ENCODE measurements around the gene RCE1.

Gene RCE1

GRCh38 chr11:66862559-66863037, 19.4 kb downstream of the RCE1 start:
- Histone ChIP-seq H3K27ac (no peak overlapping the region), H3K4me3 (no peak overlapping the region)
- DNase-seq (ENCODE audit: low spot score) = no peak
- TF ChIP-seq CTCF (IDR thresholded peaks at IDR 0.05) = no peak

- no peak for TF ChIP-seq CTCF (IDR thresholded peaks at IDR 0.05)
- DNase-seq (ENCODE audit: low spot score) = no peak
- Histone ChIP-seq H3K27ac (no peak overlapping the region), H3K4me3 (no peak overlapping the region)
These were observed 20.3 kb downstream of the RCE1 start for GRCh38 chr11:66863428-66864125.

GRCh38 chr11:66864172-66864901, 21.1 kb downstream of the RCE1 start:
- H3K27ac ChIP-seq = no peak overlapping the region
- H3K4me3 ChIP-seq = no peak overlapping the region
- no peak for DNase-seq (ENCODE audit: low spot score)
- TF ChIP-seq CTCF (IDR thresholded peaks at IDR 0.05) = no peak

GRCh38 chr11:66864924-66865697, 21.9 kb downstream of the RCE1 start:
- H3K4me3 ChIP-seq = no peak overlapping the region
- no peak for DNase-seq (ENCODE audit: low spot score)
- H3K27ac ChIP-seq = no peak overlapping the region
- TF ChIP-seq CTCF (IDR thresholded peaks at IDR 0.05) = no peak

- Histone ChIP-seq H3K27ac (no peak overlapping the region), H3K4me3 (no peak overlapping the region)
- DNase-seq (ENCODE audit: low spot score) = no peak
- no peak for TF ChIP-seq CTCF (IDR thresholded peaks at IDR 0.05)
These were observed 22.8 kb downstream of the RCE1 start for GRCh38 chr11:66866007-66866406.

- Histone ChIP-seq H3K27ac (no peak overlapping the region), H3K4me3 (no peak overlapping the region)
- no peak for TF ChIP-seq CTCF (IDR thresholded peaks at IDR 0.05)
- no peak for DNase-seq (ENCODE audit: low spot score)
These were observed 23.3 kb downstream of the RCE1 start for GRCh38 chr11:66866511-66866986.

All from coronary artery (tissue), 2 donors.